ENCODE results near the gene MRPL49. TPM values are rescaled to one million over a fixed set of nuclear protein-coding genes. Genes with fewer than 3 reads are reported as not detected.
A peak's percentile ranks its signal among the peaks of the same experiment; 100 is the strongest.

The MRPL49 gene
- total and polyA plus RNA-seq, 2 experiments from 2014 or later, result 78.2 to 122 TPM

- no peak for DNase-seq (ENCODE audit: low read depth in 1 of 2, low spot score in 1 of 2)
- Histone ChIP-seq H3K4me3 (no peak overlapping the region), H3K4me1 (ENCODE audit: low read depth) (peaks cover 12% of the 10 kb centered on the region), H3K27me3 (no peaks in the 10 kb centered on the region), H3K27ac (no peak overlapping the region), H3K9me3 (ENCODE audit: low read depth) (no peaks in the 10 kb centered on the region), H3K36me3 (peaks cover 35% of the 10 kb centered on the region)
- TF ChIP-seq, protein P1, sequence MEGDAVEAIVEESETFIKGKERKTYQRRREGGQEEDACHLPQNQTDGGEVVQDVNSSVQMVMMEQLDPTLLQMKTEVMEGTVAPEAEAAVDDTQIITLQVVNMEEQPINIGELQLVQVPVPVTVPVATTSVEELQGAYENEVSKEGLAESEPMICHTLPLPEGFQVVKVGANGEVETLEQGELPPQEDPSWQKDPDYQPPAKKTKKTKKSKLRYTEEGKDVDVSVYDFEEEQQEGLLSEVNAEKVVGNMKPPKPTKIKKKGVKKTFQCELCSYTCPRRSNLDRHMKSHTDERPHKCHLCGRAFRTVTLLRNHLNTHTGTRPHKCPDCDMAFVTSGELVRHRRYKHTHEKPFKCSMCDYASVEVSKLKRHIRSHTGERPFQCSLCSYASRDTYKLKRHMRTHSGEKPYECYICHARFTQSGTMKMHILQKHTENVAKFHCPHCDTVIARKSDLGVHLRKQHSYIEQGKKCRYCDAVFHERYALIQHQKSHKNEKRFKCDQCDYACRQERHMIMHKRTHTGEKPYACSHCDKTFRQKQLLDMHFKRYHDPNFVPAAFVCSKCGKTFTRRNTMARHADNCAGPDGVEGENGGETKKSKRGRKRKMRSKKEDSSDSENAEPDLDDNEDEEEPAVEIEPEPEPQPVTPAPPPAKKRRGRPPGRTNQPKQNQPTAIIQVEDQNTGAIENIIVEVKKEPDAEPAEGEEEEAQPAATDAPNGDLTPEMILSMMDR (IDR thresholded peaks at IDR 0.05; ENCODE audit: low read depth, low read length), result no peak
Observed at GRCh38 chr11:65132238-65132987, 10.3 kb downstream of the MRPL49 start.

GRCh38 chr11:65132988-65133700 is 11.0 kb downstream of the MRPL49 start:
- Histone ChIP-seq H3K9me3 (ENCODE audit: low read depth) (no peaks in the 10 kb centered on the region), H3K4me3 (peak overlapping the region; percentile 82), H3K36me3 (peaks cover 29% of the 10 kb centered on the region), H3K27ac (no peak overlapping the region), H3K27me3 (no peaks in the 10 kb centered on the region), H3K4me1 (ENCODE audit: low read depth) (peaks cover 12% of the 10 kb centered on the region)
- DNase-seq (ENCODE audit: low read depth in 1 of 2, low spot score in 1 of 2), result peak in 1 of 2 donors; percentile 17
- TF ChIP-seq, protein P1 (IDR thresholded peaks at IDR 0.05; ENCODE audit: low read depth, low read length), result no peak

DNA sequence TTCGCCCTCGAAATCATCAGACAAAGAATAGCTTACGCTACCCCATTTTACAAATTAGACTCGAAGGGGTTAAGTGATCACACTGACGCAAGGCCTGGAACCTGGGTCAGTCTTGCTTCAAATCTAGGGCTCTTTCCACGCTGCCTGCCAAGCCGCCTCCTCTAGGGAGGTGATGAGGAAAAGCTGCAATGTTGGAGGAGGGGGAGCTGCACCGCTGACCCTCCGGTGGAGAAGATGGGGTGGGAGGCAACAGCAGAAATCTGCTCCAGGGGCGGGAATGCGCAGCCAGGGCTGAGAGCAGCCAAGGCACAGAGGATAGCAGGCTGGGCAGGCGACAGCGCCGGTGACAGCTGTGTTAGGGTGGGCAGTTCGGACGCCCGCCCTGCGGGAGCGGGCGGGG is 11.6 kb downstream of the MRPL49 start:
- H3K27me3 ChIP-seq, result no peaks in the 10 kb centered on the region
- peaks cover 23% of the 10 kb centered on the region for H3K36me3 ChIP-seq
- peaks cover 12% of the 10 kb centered on the region for H3K4me1 ChIP-seq (ENCODE audit: low read depth)
- H3K4me3 ChIP-seq, result peak overlapping the region; percentile 82
- H3K27ac ChIP-seq, result peak overlapping the region; percentile 98
- peak in 1 of 2 donors; percentile 54 for DNase-seq (ENCODE audit: low read depth in 1 of 2, low spot score in 1 of 2)
- no peaks in the 10 kb centered on the region for H3K9me3 ChIP-seq (ENCODE audit: low read depth)
- TF ChIP-seq, protein P1 (IDR thresholded peaks at IDR 0.05; ENCODE audit: low read depth, low read length), result no peak

- Histone ChIP-seq H3K36me3 (peaks cover 17% of the 10 kb centered on the region), H3K27me3 (no peaks in the 10 kb centered on the region), H3K9me3 (ENCODE audit: low read depth) (no peaks in the 10 kb centered on the region), H3K4me3 (peak within 1 kb of the TSS; percentile 82), H3K4me1 (ENCODE audit: low read depth) (peaks cover 12% of the 10 kb centered on the region), H3K27ac (peak within 1 kb of the TSS; percentile 98)
- peak; percentile 90 to 93 for DNase-seq (ENCODE audit: low read depth in 1 of 2, low spot score in 1 of 2)
- TF ChIP-seq, protein P1 (IDR thresholded peaks at IDR 0.05; ENCODE audit: low read depth, low read length), result no peak
Observed at GRCh38 chr11:65134240-65134951, 12.3 kb downstream of the MRPL49 start, which contains the start of gene SYVN1. Gene SYVN1 (minus strand): TSS chr11:65134519. CDS start chr11:65133601, 918 bp downstream.

DNA sequence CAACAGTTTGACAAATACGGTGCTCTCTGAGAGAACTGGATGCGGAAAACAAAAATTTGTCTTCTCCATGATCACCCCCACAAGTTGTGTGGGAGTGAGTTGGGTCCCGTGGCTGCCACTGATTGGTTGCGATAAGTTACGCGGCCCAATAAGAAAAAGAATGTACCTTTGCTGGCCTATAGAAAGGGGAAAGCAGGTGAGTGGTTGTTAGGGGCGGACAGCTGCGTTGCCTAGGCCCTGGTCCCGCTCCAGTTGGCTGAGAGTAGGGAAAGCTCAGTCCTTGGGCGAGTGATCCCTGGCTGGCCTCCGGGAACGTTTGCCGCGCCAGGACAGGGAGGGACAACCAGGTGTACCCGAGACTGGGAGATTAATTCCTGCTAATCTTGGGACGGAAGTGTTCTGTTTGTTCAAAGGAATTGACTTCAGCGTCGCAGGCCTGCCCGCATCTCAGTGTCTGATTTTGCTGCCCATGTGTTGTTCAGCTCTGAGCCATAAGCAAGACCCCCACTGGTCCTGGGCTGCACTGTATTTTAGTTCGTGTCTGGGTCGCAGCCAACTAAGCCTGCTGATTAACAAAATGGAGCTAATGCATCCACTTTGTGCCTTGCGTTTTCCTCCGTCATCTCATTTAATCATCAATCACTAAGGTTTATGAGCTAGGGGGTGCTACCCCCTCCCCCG is 13.0 kb downstream of the MRPL49 start:
- H3K4me1 ChIP-seq (ENCODE audit: low read depth), result peaks cover 12% of the 10 kb centered on the region
- H3K36me3 ChIP-seq, result peaks cover 13% of the 10 kb centered on the region
- peak overlapping the region; percentile 98 for H3K27ac ChIP-seq
- TF ChIP-seq, protein P1 (IDR thresholded peaks at IDR 0.05; ENCODE audit: low read depth, low read length), result no peak
- peaks cover 1% of the 10 kb centered on the region for H3K27me3 ChIP-seq
- H3K9me3 ChIP-seq (ENCODE audit: low read depth), result no peaks in the 10 kb centered on the region
- H3K4me3 ChIP-seq, result peak overlapping the region; percentile 82
- DNase-seq (ENCODE audit: low read depth in 1 of 2, low spot score in 1 of 2), result peak; percentile 96 to 97

All from cardiac muscle cell (in vitro differentiated cells and primary cell).